Stomach (tissue), 9 donors: Measurements from ENCODE around the gene CPNE1. TPM values are rescaled to one million over a fixed set of nuclear protein-coding genes. Genes with fewer than 3 reads are reported as not detected.

Experiments
- DNase-seq, 2 donors: peaks; one replicate each; pipeline versions ENCODE4 v3.0.0 to v3.0.0-alpha.2; 2013 to 2019
- H3K27ac ChIP-seq, 5 donors: fragments of 200-600 bp in 4 of 5; sonication (generic) in 4 of 5; one replicate each; pipeline ENCODE4 v1.5.1; 2013 to 2019; ENCODE audit warnings: mild to moderate bottlenecking in 1 of 5, moderate library complexity in 1 of 5
- H3K27me3 ChIP-seq, 3 donors: fragments of 200-600 bp; sonication (generic); one replicate each; pipeline ENCODE4 v1.5.1; 2017 to 2019; ENCODE audit warnings: mixed run types in 1 of 3
- H3K36me3 ChIP-seq, 4 donors: fragments of 200-600 bp; sonication (generic); 1 replicate in 3 of 4; 2 replicates in 1 of 4; pipeline ENCODE4 v1.5.1; 2016 to 2019
- H3K4me1 ChIP-seq, 4 donors: fragments of 200-600 bp; sonication (generic); one replicate each; pipeline ENCODE4 v1.5.1; 2016 to 2019
- H3K4me3 ChIP-seq, 4 donors: fragments of 200-600 bp; sonication (generic) in 3 of 4; one replicate each; pipeline ENCODE4 v1.5.1; 2016 to 2019; ENCODE audit warnings: mild to moderate bottlenecking in 1 of 4
- H3K9me3 ChIP-seq, 4 donors: fragments of 200-600 bp; sonication (generic); one replicate each; pipeline ENCODE4 v1.5.1; 2016 to 2019
- CTCF ChIP-seq, 7 experiments: fragments of 450-650 bp in 4 of 7; fragments of 200-600 bp in 3 of 7; sonication (generic) in 3 of 7; IDR thresholded peaks; one replicate each; pipeline ENCODE4 v1.5.1; 2016 to 2019; ENCODE audit warnings: antibody characterized with exemption in 7 of 7, control low read depth in 2 of 7, mild to moderate bottlenecking in 1 of 7
- EP300 ChIP-seq: sonication (generic); formaldehyde crosslinking; IDR thresholded peaks from one replicate; pipeline ENCODE4 v1.6.1; 2017; ENCODE audit warnings: antibody characterized with exemption
- POLR2A ChIP-seq, 4 donors: fragments of 450-650 bp; IDR thresholded peaks; one replicate each; pipeline ENCODE4 v1.6.1; 2016; ENCODE audit warnings: antibody characterized with exemption in 4 of 4, control low read depth in 2 of 4, mild to moderate bottlenecking in 1 of 4, moderate library complexity in 1 of 4
- POLR2AphosphoS5 ChIP-seq, 3 donors: sonication (generic); formaldehyde crosslinking; IDR thresholded peaks; one replicate each; pipeline ENCODE4 v1.6.1; 2016; ENCODE audit warnings: antibody characterized with exemption in 3 of 3
- WGBS, 5 donors: extraction: QIAGEN DNeasy Blood & Tissue Kit in 3 of 5; methylation state at CpG; one replicate each; pipeline versions ENCODE4 v1.1.5 to v1.1.7; 2013 to 2018; 5-methylcytosine and 5-hydroxymethylcytosine counted together
- intact Hi-C: fragments of 100-400 bp; cut with DNase I; formaldehyde crosslinking; loops from one replicate; pipeline ENCODE4 v1.15.1; 2023; ENCODE audit warnings: low total_unique reads
- polyA plus RNA-seq, 3 donors: library from polyadenylated mRNA; stranded (reverse); fragments of 200-250 nt; gene quantifications; one replicate each; pipeline ENCODE4 v1.2.3, GENCODE V29; 2013
- total RNA-seq, 5 donors: library from RNA; depleted of rRNA; stranded (reverse); fragments of >200 nt; gene quantifications; one replicate each; pipeline versions ENCODE4 v1.1.0 to v1.2.3, GENCODE V29; 2014 to 2016
- donor health status: healthy with polysubstance abuse.
- donor health status: Bipolar disorder and iron deficiency.
- donor health status: healthy.

Gene CPNE1
- total and polyA plus RNA-seq, 8 donors: 67.9 to 172 (median 107) TPM

GRCh38 chr20:35699127-35699956, 34.6 kb upstream of the CPNE1 start, which contains the start of the genes NFS1 and ROMO1:
NFS1 (minus strand) TSS chr20:35699352; CDS start chr20:35699288, 64 bp downstream.
ROMO1 (plus strand) TSS chr20:35699405; CDS start chr20:35699633, 228 bp downstream.
- no peaks in the 10 kb centered on the region for H3K27me3 ChIP-seq
- peak within 1 kb of the TSS; percentile 85 to 93 (median 88) for H3K4me3 ChIP-seq
- TF ChIP-seq POLR2AphosphoS5 (IDR thresholded peaks at IDR 0.05): peak; percentile 74 to 92 (median 83)
- TF ChIP-seq CTCF (IDR thresholded peaks at IDR 0.05): peak in 1 of 7 experiments; percentile 40
- TF ChIP-seq POLR2A (IDR thresholded peaks at IDR 0.05): peak in 1 of 4 donors; percentile 29
- no peak for TF ChIP-seq EP300
- DNase-seq: peak; percentile 86 to 96
- no peaks in the 10 kb centered on the region for H3K9me3 ChIP-seq
- intact Hi-C loops: no loop called here
- H3K36me3 ChIP-seq: peaks cover 23 to 59% (median 55%) of the 10 kb centered on the region in 4 donors
- 0 to 1% (median 0%) methylated on average over 33 to 81 of the region's 81 CpGs for whole genome bisulfite sequencing, 5 donors
- peaks cover 22 to 58% (median 38%) of the 10 kb centered on the region in 4 donors for H3K4me1 ChIP-seq
- peak within 1 kb of the TSS; percentile 80 to 95 (median 92) for H3K27ac ChIP-seq

GRCh38 chr20:35698298-35699126, 33.8 kb upstream of the CPNE1 start:
- H3K36me3 ChIP-seq: peaks cover 14 to 59% (median 55%) of the 10 kb centered on the region in 4 donors
- DNase-seq: peak; percentile 17 to 35
- H3K4me3 ChIP-seq: peak overlapping the region; percentile 85 to 93 (median 88)
- peak overlapping the region; percentile 80 to 95 (median 92) for H3K27ac ChIP-seq
- TF ChIP-seq POLR2AphosphoS5 (IDR thresholded peaks at IDR 0.05) (no peak), EP300 (no peak), CTCF (IDR thresholded peaks at IDR 0.05) (no peak), POLR2A (IDR thresholded peaks at IDR 0.05) (no peak)
- intact Hi-C loops: no loop called here
- no peaks in the 10 kb centered on the region for H3K9me3 ChIP-seq
- peaks cover 22 to 52% (median 35%) of the 10 kb centered on the region in 4 donors for H3K4me1 ChIP-seq
- H3K27me3 ChIP-seq: no peaks in the 10 kb centered on the region
- WGBS, 5 donors: 5 to 7% (median 6%) methylated on average over 37 of the region's 37 CpGs

- Histone ChIP-seq H3K27me3 (no peaks in the 10 kb centered on the region), H3K4me1 (peaks cover 22 to 47% (median 34%) of the 10 kb centered on the region in 4 donors), H3K9me3 (no peaks in the 10 kb centered on the region), H3K27ac (peak overlapping the region in 1 of 5 donors; percentile 91), H3K4me3 (peak overlapping the region; percentile 85 to 93 (median 88)), H3K36me3 (peaks cover 13 to 59% (median 55%) of the 10 kb centered on the region in 4 donors)
- 59 to 75% (median 68%) methylated on average over 9 of the region's 9 CpGs for WGBS, 5 donors
- TF ChIP-seq CTCF (IDR thresholded peaks at IDR 0.05) (no peak), EP300 (no peak), POLR2AphosphoS5 (IDR thresholded peaks at IDR 0.05) (no peak), POLR2A (IDR thresholded peaks at IDR 0.05) (no peak)
- intact Hi-C loops: no loop called here
- peak in 1 of 2 donors; percentile 15 for DNase-seq
Measured at GRCh38 chr20:35697696-35698297, 33.1 kb upstream of the CPNE1 start.
